HG02885 (cell line): ENCODE data around the gene MRPL45.

ENCODE experiments used
- ATAC-seq: cut with Tn5 transposase; IDR thresholded peaks from one replicate; pipeline ENCODE4 v1.9.1; 2021; ENCODE audit warnings: mild to moderate bottlenecking; ENCODE audit not compliant: unreplicated experiment, poor library complexity

MRPL45 gene

GRCh38 chr17:38324141-38324697, 27.3 kb downstream of the MRPL45 start:
- ATAC-seq: no peak

DNA sequence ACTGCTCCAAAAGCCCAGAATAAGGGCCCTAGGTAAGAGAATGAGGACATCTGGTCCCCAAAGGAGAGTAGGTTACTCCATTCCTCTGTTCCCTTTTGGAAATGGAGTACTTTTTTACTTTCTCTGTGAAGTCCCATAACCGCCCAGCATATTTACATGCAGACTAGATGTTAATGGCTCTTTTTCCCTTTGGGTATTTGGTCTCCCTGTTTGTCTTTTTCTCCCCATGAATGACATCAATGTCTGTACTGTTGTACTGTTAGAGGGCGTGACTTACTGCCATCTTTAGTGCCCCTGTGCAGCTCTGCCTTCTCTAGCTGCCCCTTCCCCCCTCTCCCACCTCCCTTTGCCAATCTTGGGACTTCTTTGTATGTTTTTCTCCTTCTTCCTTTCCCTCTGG, 27.8 kb downstream of the MRPL45 start:
- no peak for ATAC-seq

GRCh38 chr17:38325221-38325851, 28.4 kb downstream of the MRPL45 start:
- ATAC-seq: no peak

DNA sequence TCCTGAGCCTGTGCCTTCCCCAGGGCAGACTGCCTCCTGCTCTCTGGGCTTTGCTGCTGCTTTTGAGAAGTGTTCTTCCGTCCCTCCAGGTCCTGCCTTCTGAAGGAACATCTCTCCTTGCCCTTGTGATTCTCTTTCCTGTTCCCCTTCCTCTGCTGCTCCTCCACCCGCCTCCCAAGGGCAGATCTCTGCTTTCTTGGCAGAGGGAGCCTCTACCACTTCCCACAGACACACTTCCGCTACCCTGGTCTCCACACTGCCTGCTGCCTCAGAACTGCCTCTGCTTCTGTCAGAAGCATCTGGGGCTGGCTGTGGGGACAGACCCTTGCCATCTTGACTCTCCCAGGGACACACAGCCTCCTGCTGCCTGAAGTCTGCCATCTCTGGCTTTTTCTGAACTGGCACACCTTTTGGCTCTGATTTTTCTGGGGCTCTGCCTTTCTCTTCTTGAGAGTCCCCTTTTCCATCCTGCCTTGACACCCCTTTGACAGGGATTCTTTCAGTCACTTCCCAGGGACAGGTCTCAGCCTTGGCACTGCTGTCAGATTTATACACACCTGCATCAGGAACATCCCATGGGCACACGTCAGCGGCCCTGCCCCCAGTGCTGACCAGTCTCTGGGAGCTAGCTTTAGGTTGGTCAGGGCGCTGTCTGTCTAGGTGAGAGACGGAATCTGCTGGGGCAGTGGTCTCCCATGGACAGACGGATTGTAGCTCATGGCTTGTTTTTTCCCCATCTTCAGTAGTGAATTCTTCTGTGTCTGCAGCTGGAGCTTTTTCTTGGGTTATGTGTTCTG, 30.2 kb downstream of the MRPL45 start:
- ATAC-seq: no peak

DNA sequence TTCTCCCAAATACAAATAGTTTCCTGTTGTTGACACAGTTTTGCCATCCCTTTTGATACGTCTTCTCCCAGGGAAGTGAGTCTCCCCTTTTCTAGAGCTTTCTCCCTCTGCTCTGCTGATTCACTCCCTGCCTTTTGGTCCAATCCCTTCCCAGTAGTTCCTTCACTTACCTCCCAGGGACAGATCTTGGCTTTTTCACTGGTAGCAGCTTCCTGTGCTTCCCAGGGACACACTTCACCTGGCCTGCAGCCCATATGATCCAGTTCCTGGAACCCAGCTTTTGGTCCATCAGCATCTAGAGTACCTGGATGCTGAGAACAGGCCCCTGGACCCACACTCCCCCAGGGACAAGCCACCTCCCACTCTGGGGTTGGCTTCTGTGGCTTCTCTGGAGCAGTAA, 31.0 kb downstream of the MRPL45 start:
- no peak for ATAC-seq

GRCh38 chr17:38328620-38329019, 31.7 kb downstream of the MRPL45 start:
- no peak for ATAC-seq

DNA sequence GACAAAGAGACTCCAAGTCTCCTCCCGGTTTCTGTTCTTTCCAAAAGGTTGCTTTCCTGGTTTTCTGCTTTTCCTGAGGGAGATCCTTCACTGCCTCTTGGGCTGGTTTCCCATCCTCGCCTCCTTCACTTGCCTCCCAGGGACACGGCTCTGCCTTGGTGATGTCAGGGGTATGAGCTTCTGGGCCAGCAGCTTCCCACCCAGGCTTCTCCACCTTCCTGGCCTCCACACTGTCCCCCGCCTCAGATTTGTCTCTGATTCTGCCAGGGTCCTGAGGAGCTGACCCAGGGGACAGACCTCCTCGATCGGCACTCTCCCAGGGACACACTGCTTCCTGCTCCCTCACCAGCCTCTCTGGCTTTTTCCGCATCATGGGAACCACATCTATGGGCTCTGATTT, 32.3 kb downstream of the MRPL45 start:
- ATAC-seq: no peak

DNA sequence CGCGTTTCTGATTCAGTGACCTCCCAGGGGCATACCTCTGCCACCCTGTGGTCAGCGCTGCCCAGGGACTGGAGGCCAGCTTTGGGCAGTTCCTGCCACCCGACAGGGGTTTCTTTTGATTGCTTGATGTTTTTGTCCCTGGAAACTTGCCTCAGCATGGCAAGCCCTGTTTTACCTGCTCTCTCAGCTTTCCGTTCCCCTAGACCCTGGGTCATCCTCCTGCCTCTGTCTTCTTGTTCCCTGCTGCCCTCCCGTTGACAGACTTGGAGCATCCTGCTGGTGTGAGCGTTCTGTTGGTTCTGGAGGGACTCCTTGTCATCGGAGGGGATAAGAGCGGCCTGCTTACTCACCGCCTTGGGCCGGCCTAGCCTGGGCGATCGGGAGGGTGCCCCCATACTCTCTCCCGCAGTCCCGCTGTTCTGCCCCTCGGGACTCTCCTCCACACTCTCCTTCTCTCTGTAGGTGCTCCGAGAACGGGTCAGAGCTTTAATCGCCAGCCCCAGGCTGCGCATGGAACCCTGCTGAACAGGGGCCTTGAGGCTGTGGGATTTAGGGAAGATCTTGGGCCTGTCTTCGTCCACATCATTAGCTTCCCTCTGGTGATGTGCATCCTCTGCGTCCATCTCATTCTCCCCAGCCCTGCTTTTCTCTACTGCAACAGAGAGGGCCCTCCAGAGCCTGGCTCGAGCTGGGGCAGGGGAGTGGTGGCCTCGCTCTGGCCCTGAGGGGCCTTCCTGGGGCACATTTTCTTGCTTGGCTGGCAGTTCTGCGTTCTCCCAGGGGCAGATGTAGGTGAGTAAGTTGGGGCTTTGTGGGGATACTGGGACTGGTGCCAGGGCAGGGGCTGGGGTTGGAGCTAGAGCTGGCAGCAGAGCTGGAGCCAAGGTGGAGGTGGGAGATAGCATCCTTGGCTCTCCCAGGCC, 33.1 kb downstream of the MRPL45 start:
- ATAC-seq: no peak

GRCh38 chr17:38330941-38331411, 34.0 kb downstream of the MRPL45 start:
- ATAC-seq: no peak

DNA sequence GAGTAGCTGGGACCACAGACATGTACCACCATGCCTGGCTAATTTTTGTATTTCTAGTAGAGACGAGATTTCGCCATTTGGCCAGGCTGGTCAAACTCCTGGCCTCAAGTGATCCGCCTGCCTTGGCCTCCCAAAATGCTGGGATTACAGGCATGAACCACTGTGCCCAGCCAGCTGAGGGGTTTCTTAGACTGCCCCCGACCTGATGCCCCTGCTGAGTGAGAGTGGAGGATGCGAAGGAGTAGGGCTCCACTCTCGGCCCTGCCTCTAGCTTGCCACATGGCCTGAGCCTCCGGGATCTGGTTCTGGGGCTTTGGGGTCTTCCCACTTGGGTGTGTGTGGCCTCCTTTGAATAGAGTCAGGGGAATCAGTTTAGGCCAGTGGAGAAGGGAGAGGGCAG, 35.8 kb downstream of the MRPL45 start:
- ATAC-seq: no peak

- ATAC-seq: no peak
Observed at GRCh38 chr17:38333635-38334295, 36.8 kb downstream of the MRPL45 start.

- no peak for ATAC-seq
Observed at GRCh38 chr17:38334480-38335364, 37.8 kb downstream of the MRPL45 start.

- ATAC-seq: no peak
Observed at GRCh38 chr17:38336838-38337237, 39.9 kb downstream of the MRPL45 start.

- ATAC-seq: no peak
Observed at GRCh38 chr17:38338053-38338452, 41.1 kb downstream of the MRPL45 start.

DNA sequence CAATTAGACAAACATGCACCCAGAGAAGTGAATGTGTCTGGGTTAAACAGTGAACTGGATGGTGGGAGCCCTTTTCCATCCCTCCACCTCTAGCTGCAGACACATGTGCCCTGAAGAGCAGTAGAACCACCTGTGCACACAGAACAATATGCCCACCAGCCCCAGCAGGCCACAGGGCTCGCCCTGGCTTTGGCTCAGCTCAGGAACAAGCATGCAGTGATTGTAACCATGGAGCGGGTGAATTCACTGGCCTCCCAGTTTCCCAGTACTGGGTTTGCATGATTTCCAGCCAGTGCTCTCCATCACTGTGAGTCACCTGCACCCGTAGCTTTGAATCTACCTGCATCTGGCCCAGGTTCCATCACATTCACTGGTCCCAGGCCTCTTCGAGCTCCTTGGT, 41.6 kb downstream of the MRPL45 start:
- ATAC-seq: no peak

DNA sequence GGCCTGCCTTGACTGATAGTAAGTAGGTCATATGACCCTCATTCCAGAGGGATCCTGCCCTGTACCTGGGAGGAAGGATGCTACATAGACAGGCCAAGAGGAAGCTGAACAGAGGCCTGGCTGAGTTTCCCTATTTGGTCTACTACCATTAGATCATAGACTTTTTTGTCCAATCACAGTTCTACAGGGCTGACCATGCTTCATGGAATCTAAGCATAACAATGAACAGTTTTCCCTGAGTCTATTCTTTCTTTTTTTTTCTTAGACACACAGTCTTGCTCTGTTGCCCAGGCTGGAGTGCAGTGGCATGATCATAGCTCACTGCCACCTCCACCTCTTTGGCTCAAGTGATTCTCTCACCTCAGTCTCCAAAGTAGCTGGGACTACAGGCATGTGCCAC, 42.9 kb downstream of the MRPL45 start:
- no peak for ATAC-seq

GRCh38 chr17:38341035-38341721, 44.2 kb downstream of the MRPL45 start:
- ATAC-seq: no peak

- ATAC-seq: no peak
Observed at GRCh38 chr17:38342886-38343607, 46.1 kb downstream of the MRPL45 start.
